KMS-11 (cell line): ENCODE measurements around the gene ANKDD1A.

ENCODE experiments used
- H2AFZ ChIP-seq: fragments of 200-600 bp; sonication (generic); 2 replicates; pipeline ENCODE4 v1.6.1; 2016; ENCODE audit warnings: antibody characterized with exemption, mixed run types, low read depth
- H3K27ac ChIP-seq: fragments of 200-600 bp; sonication (generic); 2 replicates; pipeline ENCODE4 v1.6.1; 2016; ENCODE audit warnings: mild to moderate bottlenecking, mixed run types
- H3K27me3 ChIP-seq: fragments of 200-600 bp; sonication (generic); 2 replicates; pipeline ENCODE4 v1.6.1; 2017; ENCODE audit warnings: mild to moderate bottlenecking, low read depth, mixed run types, moderate library complexity; ENCODE audit not compliant: insufficient read depth
- H3K36me3 ChIP-seq: fragments of 200-600 bp; sonication (generic); 2 replicates; pipeline ENCODE4 v1.6.1; 2017; ENCODE audit warnings: mild to moderate bottlenecking, mixed run types; ENCODE audit not compliant: insufficient read depth
- H3K4me1 ChIP-seq: fragments of 200-600 bp; sonication (generic); 2 replicates; pipeline ENCODE4 v1.6.1; 2016; ENCODE audit warnings: mild to moderate bottlenecking, low read depth, mixed run types; ENCODE audit not compliant: poor library complexity, severe bottlenecking
- H3K4me2 ChIP-seq: fragments of 200-600 bp; sonication (generic); 2 replicates; pipeline ENCODE4 v1.7.0; 2016; ENCODE audit warnings: mild to moderate bottlenecking, mixed run types
- H3K4me3 ChIP-seq: fragments of 200-600 bp; sonication (generic); IDR thresholded peaks from 2 replicates; pipeline ENCODE4 v1.6.1; 2017; ENCODE audit warnings: low read depth, low read length, mixed read lengths; ENCODE audit not compliant: insufficient read depth
- H3K79me2 ChIP-seq: fragments of 200-600 bp; sonication (generic); 2 replicates; pipeline ENCODE4 v1.6.1; 2016; ENCODE audit warnings: low read depth, mixed run types; ENCODE audit not compliant: insufficient read depth
- H3K9ac ChIP-seq: fragments of 200-600 bp; sonication (generic); 2 replicates; pipeline ENCODE4 v1.6.1; 2016; ENCODE audit warnings: mild to moderate bottlenecking, mixed run types
- H4K20me1 ChIP-seq: fragments of 200-600 bp; sonication (generic); 2 replicates; pipeline ENCODE4 v1.6.1; 2016; ENCODE audit warnings: mild to moderate bottlenecking, mixed run types; ENCODE audit not compliant: insufficient read depth
- TF ChIP-seq, protein P1 (sequence below): fragments of 200-600 bp; sonication (generic); conservative IDR thresholded peaks from 2 replicates; pipeline ENCODE4 v1.6.1; 2017; ENCODE audit warnings: low read depth, mild to moderate bottlenecking, antibody characterized with exemption, low read length, moderate library complexity, mixed read lengths

The ANKDD1A gene

DNA sequence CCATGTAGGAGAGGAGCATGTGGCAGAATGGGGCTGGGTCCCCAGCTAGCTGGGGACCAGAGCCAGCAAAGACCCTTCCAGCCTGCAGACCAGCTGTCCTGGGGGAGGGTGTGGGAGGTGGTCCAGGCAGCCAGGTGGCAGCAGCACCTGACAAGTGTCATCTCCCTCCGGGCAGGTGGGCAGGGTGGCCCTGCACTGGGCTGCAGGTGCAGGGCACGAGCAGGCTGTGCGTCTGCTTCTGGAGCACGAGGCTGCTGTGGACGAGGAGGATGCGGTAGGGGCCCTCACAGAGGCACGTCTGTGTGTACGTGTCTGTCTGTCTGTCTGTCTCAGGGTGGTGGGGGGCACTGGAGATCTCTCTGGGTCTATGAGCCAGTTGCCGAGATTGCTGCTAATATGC is 5.5 kb downstream of the ANKDD1A start:
- Histone ChIP-seq H3K79me2 (no peaks in the 10 kb centered on the region), H3K4me1 (peaks cover 2% of the 10 kb centered on the region), H3K4me3 (no peak overlapping the region), H2AFZ (no peak overlapping the region), H3K27me3 (no peaks in the 10 kb centered on the region), H3K9ac (no peak overlapping the region), H4K20me1 (no peaks in the 10 kb centered on the region), H3K36me3 (no peaks in the 10 kb centered on the region), H3K4me2 (no peak overlapping the region), H3K27ac (no peak overlapping the region)
- TF ChIP-seq, protein P1, sequence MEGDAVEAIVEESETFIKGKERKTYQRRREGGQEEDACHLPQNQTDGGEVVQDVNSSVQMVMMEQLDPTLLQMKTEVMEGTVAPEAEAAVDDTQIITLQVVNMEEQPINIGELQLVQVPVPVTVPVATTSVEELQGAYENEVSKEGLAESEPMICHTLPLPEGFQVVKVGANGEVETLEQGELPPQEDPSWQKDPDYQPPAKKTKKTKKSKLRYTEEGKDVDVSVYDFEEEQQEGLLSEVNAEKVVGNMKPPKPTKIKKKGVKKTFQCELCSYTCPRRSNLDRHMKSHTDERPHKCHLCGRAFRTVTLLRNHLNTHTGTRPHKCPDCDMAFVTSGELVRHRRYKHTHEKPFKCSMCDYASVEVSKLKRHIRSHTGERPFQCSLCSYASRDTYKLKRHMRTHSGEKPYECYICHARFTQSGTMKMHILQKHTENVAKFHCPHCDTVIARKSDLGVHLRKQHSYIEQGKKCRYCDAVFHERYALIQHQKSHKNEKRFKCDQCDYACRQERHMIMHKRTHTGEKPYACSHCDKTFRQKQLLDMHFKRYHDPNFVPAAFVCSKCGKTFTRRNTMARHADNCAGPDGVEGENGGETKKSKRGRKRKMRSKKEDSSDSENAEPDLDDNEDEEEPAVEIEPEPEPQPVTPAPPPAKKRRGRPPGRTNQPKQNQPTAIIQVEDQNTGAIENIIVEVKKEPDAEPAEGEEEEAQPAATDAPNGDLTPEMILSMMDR: no peak

DNA sequence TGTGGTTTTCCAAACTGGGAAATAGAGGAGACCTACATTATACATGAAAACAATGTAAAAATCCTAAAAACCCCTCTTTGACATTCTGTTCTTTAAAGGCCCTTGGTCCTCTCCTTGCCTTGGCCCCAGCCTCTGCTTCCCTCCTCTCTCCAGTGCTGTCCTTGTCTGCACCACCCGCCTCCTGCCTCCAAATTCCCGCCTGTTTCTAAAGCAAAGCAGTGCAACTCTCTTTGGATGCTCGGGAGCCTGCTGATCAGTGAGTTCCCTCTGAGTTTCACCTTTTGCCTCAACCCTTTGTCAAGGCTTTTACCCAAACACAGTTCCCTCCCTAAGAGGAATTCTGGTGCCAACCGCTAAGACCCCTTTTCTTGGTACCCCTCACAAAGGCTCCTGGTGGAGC is 8.0 kb downstream of the ANKDD1A start:
- TF ChIP-seq, protein P1: no peak
- Histone ChIP-seq H3K4me3 (no peak overlapping the region), H3K36me3 (no peaks in the 10 kb centered on the region), H3K4me1 (no peaks in the 10 kb centered on the region), H3K27ac (no peak overlapping the region), H3K4me2 (no peak overlapping the region), H3K79me2 (no peaks in the 10 kb centered on the region), H3K9ac (no peak overlapping the region), H3K27me3 (no peaks in the 10 kb centered on the region), H2AFZ (no peak overlapping the region), H4K20me1 (no peaks in the 10 kb centered on the region)

DNA sequence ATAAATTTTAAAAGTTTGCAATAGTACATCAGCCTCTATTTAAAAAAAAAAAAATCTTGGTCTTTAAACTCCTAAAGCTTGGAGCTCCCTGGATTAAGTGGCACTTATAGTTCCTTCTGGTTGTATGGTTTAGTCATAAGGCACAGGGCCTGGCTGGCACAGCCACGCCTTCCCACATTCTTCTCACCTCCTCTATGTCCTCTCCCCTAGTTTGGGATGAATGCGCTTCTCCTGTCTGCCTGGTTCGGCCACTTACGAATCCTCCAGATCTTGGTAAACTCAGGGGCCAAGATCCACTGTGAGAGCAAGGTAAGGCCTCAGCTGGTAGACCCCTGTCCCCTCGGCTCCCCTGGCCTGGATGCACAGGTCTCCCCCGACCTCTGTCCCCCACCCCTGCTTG is 10.0 kb downstream of the ANKDD1A start:
- Histone ChIP-seq H2AFZ (no peak overlapping the region), H3K27me3 (no peaks in the 10 kb centered on the region), H4K20me1 (no peaks in the 10 kb centered on the region), H3K36me3 (no peaks in the 10 kb centered on the region), H3K4me1 (no peaks in the 10 kb centered on the region), H3K4me2 (no peak overlapping the region), H3K79me2 (no peaks in the 10 kb centered on the region), H3K27ac (no peak overlapping the region), H3K9ac (no peak overlapping the region), H3K4me3 (no peak overlapping the region)
- TF ChIP-seq, protein P1: no peak

DNA sequence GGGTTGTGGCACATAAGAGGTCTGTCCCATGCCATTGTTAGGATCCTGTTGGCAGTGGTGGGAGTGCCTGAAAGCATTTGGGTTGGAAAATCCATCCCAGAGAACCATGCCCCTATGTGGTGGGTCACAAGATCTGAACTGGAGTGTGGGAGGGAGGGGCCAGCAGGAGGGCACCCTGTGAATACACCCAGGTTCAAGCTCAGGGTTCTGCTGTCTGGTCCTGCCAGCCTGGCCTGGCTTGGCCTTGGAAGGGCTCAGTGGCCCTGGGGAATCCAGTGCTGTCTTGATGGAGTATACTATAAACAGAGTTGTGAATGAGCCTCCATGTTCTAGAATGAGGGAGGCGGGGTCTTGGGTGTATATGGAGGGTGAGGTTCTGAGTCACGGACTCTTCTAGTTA is 11.8 kb downstream of the ANKDD1A start:
- H3K27me3 ChIP-seq: no peaks in the 10 kb centered on the region
- no peaks in the 10 kb centered on the region for H3K36me3 ChIP-seq
- H3K9ac ChIP-seq: no peak overlapping the region
- H3K27ac ChIP-seq: no peak overlapping the region
- no peaks in the 10 kb centered on the region for H4K20me1 ChIP-seq
- no peak overlapping the region for H3K4me3 ChIP-seq
- H3K4me2 ChIP-seq: no peak overlapping the region
- TF ChIP-seq, protein P1: no peak
- peaks cover 14% of the 10 kb centered on the region for H3K4me1 ChIP-seq
- no peak overlapping the region for H2AFZ ChIP-seq
- no peaks in the 10 kb centered on the region for H3K79me2 ChIP-seq
